Testis (tissue), 3 donors: ENCODE results near the gene MDH2. TPM values are rescaled to one million over a fixed set of nuclear protein-coding genes. Genes with fewer than 3 reads are reported as not detected.

Source experiments
- DNase-seq: peaks from one replicate; pipeline ENCODE4 v3.0.0-alpha.2; 2019
- H3K27ac ChIP-seq, 2 donors: fragments of 200-600 bp; sonication (generic); one replicate each; pipeline ENCODE4 v1.5.1; 2019
- H3K27me3 ChIP-seq: fragments of 200-600 bp; sonication (generic); one replicate; pipeline ENCODE4 v1.5.1; 2019
- H3K36me3 ChIP-seq: fragments of 200-600 bp; sonication (generic); one replicate; pipeline ENCODE4 v1.5.1; 2017; ENCODE audit warnings: low read depth; ENCODE audit errors: missing control alignments
- H3K4me1 ChIP-seq: fragments of 200-600 bp; sonication (generic); one replicate; pipeline ENCODE4 v1.5.1; 2019
- H3K4me3 ChIP-seq, 2 donors: fragments of 200-600 bp; sonication (generic); one replicate each; pipeline ENCODE4 v1.5.1; 2017 to 2019
- H3K9me3 ChIP-seq: fragments of 200-600 bp; sonication (generic); one replicate; pipeline ENCODE4 v1.5.1; 2017
- POLR2A ChIP-seq: fragments of 450-650 bp; IDR thresholded peaks from one replicate; pipeline ENCODE4 v1.6.1; 2017; ENCODE audit warnings: antibody characterized with exemption, mild to moderate bottlenecking, moderate library complexity
- WGBS, 2 donors: methylation state at CpG; one replicate each; pipeline ENCODE4 v1.1.5; 2018; 5-methylcytosine and 5-hydroxymethylcytosine counted together
- intact Hi-C: fragments of 100-400 bp; cut with DNase I; formaldehyde crosslinking; loops from one replicate; pipeline ENCODE4 v1.15.1; 2023; ENCODE audit warnings: low total_unique reads
- polyA plus RNA-seq: library from polyadenylated mRNA; stranded (reverse); fragments of 350-450 nt; fragmentation: Illumina TruSeq; extraction: RNeasy Lipid Tissue Mini Kit (QIAGEN cat#74804); gene quantifications from one replicate; pipeline ENCODE4 v1.2.3, GENCODE V29; 2014; ENCODE audit warnings: low read depth, low replicate concordance; ENCODE audit not compliant: insufficient read depth
- total RNA-seq, 2 donors: library from RNA; depleted of rRNA; stranded (reverse); fragments of >200 nt; gene quantifications; one replicate each; pipeline ENCODE4 v1.2.3, GENCODE V29; 2016
- TF ChIP-seq, protein P1 (sequence below), 3 experiments: fragments of 450-650 bp in 2 of 3; fragments of 200-600 bp in 1 of 3; sonication (generic) in 1 of 3; IDR thresholded peaks; one replicate each; pipeline ENCODE4 v1.5.1; 2016 to 2019; ENCODE audit warnings: antibody characterized with exemption in 3 of 3, mild to moderate bottlenecking in 2 of 3, moderate library complexity in 1 of 3

Gene MDH2
- total and polyA plus RNA-seq, 3 donors from 2014 or later = 93.3 to 154 (median 102) TPM

- DNase-seq = no peak
- Histone ChIP-seq H3K36me3 (no peaks in the 10 kb centered on the region), H3K9me3 (no peaks in the 10 kb centered on the region), H3K27me3 (no peaks in the 10 kb centered on the region), H3K4me3 (no peak overlapping the region), H3K4me1 (no peaks in the 10 kb centered on the region), H3K27ac (no peak overlapping the region)
- 95 to 100% methylated on average over 1 of the region's 1 CpG for WGBS, 2 donors
- TF ChIP-seq, protein P1, sequence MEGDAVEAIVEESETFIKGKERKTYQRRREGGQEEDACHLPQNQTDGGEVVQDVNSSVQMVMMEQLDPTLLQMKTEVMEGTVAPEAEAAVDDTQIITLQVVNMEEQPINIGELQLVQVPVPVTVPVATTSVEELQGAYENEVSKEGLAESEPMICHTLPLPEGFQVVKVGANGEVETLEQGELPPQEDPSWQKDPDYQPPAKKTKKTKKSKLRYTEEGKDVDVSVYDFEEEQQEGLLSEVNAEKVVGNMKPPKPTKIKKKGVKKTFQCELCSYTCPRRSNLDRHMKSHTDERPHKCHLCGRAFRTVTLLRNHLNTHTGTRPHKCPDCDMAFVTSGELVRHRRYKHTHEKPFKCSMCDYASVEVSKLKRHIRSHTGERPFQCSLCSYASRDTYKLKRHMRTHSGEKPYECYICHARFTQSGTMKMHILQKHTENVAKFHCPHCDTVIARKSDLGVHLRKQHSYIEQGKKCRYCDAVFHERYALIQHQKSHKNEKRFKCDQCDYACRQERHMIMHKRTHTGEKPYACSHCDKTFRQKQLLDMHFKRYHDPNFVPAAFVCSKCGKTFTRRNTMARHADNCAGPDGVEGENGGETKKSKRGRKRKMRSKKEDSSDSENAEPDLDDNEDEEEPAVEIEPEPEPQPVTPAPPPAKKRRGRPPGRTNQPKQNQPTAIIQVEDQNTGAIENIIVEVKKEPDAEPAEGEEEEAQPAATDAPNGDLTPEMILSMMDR (IDR thresholded peaks at IDR 0.05) = no peak
- TF ChIP-seq POLR2A = no peak
- intact Hi-C loops = no loop called here
Measured at GRCh38 chr7:76031964-76032363, 15.9 kb upstream of the MDH2 start.

DNA sequence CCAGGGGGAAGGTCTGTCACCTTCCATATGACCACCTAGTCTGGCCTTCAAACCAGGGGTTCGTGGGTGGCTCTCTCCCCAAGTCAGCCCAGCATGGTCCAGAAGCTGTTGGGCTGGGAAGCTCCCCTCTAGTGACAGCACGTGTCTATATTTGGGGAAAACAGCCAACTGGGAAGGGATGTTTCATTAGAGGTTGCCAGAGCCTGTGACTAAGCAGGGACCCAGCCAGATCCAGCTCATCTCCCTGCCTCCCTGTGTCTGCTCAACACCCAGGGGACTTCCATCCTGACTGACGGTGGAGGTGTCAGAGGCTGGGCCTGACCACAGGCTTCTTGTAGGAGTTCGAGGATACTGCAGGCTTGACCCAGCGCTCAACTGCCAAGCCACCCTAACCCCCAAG lies 10.6 kb upstream of the MDH2 start:
- Histone ChIP-seq H3K9me3 (no peaks in the 10 kb centered on the region), H3K4me3 (no peak overlapping the region), H3K4me1 (no peaks in the 10 kb centered on the region), H3K27me3 (no peaks in the 10 kb centered on the region), H3K27ac (no peak overlapping the region), H3K36me3 (no peaks in the 10 kb centered on the region)
- intact Hi-C loops = no loop called here
- DNase-seq = no peak
- WGBS, 2 donors = 81% methylated on average over 5 of the region's 5 CpGs; no CpG with 5 or more reads in 1 of the 2 donors
- no peak for TF ChIP-seq POLR2A
- TF ChIP-seq, protein P1 (IDR thresholded peaks at IDR 0.05) = no peak

- H3K4me3 ChIP-seq = no peak overlapping the region
- H3K27ac ChIP-seq = no peak overlapping the region
- no peak for TF ChIP-seq POLR2A
- TF ChIP-seq, protein P1 (IDR thresholded peaks at IDR 0.05) = no peak
- intact Hi-C loops = no loop called here
- H3K27me3 ChIP-seq = no peaks in the 10 kb centered on the region
- DNase-seq = no peak
- no peaks in the 10 kb centered on the region for H3K9me3 ChIP-seq
- no peaks in the 10 kb centered on the region for H3K36me3 ChIP-seq
- 62 to 67% methylated on average over 6 of the region's 6 CpGs for WGBS, 2 donors
- no peaks in the 10 kb centered on the region for H3K4me1 ChIP-seq
Measured at GRCh38 chr7:76040126-76040525, 7.8 kb upstream of the MDH2 start.

DNA sequence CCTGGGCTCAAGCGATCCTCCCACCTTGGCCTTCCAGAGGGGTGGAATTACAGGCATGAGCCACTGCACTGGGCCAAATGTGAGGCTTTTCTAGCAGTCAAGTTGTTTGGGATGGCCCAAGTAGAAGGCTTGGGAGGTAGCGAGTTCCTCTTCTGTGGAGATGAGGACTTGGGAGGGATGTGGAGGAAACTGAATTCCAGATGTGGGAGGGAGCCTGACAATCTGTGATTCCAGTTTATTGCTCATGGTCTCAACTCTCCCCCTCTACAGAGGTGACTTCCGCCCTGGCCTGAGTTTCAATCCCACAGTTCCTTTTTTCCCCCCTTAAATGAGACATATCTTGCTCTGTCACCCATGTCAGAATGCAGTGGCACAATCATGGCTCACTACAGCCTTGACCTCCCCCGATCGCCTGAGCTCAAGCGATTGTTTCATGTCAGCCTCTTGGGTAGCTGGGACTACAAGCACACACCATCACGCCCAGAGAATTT lies 3.5 kb upstream of the MDH2 start:
- H3K36me3 ChIP-seq = no peaks in the 10 kb centered on the region
- intact Hi-C loops = no loop called here
- WGBS, 2 donors = 88 to 89% methylated on average over 7 of the region's 7 CpGs
- no peak for DNase-seq
- H3K27me3 ChIP-seq = no peaks in the 10 kb centered on the region
- H3K4me1 ChIP-seq = peaks cover 14% of the 10 kb centered on the region
- H3K9me3 ChIP-seq = no peaks in the 10 kb centered on the region
- no peak overlapping the region for H3K27ac ChIP-seq
- no peak for TF ChIP-seq POLR2A
- TF ChIP-seq, protein P1 (IDR thresholded peaks at IDR 0.05) = no peak
- no peak overlapping the region for H3K4me3 ChIP-seq

DNA sequence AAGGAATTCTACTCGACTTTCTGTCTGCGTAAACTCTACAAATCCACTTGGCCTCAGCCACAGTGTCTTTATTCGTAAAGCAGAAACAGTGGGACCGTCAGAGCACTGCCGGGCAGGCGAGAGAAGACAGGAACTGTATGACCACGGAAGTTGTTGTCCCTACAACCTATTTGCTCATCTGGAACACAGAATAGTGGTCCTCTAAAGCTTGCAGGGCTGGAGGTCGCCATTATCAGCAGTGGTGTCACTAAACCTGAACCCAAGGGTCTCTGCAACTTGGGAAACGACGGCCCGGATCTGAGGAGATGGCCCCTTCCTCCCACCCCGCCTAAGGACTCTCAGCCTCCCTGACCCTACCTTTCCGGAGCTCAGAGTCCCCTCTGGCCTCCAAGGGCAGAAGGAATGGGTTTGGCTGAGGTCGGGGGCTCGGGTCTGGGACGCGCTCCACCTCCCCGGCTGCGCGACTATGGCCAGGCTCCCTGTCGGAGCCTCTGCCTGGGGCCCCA lies 548 bp upstream of the MDH2 start:
- Histone ChIP-seq H3K9me3 (no peaks in the 10 kb centered on the region), H3K27ac (peak overlapping the region; percentile 88 to 90), H3K4me3 (peak overlapping the region; percentile 97 to 100), H3K27me3 (no peaks in the 10 kb centered on the region), H3K36me3 (no peaks in the 10 kb centered on the region), H3K4me1 (peaks cover 15% of the 10 kb centered on the region)
- no peak for DNase-seq
- intact Hi-C loops = no loop called here
- WGBS, 2 donors = 1% methylated on average over 18 to 21 of the region's 21 CpGs
- TF ChIP-seq, protein P1 (IDR thresholded peaks at IDR 0.05) = no peak
- no peak for TF ChIP-seq POLR2A
